ENCODE measurements around the gene PIEZO2.

PIEZO2 gene

DNA sequence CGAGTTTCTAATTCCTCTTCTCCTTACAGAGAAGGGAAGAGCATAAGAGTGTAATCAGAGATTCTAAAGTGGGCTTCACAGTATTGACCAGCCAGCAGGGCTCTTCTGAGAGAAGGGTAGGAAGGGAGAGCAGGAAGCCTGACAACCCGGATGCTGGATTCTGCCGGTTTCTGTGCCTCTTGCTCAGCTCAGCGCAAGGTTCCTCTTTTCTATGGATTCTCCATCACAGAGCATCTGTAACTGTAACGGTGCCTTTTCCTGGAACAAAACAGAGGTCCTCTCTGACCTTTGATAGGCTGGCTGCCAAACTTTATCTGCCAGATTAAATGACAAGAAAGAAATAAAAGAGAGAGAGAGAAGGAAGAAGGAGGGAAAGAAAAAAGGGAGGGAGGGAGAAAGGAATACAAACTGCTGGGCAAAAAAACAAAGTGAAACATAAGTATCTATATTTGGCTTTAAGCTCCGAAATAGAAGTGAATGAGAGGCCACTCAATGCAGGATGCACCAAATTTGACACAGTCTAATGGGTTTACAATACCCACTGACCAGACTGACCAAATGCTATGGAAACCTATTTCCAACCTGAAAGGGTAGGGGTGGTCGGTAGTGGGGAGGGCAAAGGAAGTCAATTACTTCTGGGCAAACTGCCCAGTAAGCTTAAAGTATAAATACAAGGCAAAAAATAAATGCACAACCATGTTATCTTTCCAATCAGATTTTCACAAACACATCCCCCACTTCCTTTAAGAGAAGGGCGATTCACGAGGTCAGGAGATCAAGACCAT is 59.2 kb downstream of the PIEZO2 start:
- no peak overlapping the region for H2AFZ ChIP-seq (ENCODE audit: low read length)
- no peak overlapping the region for H3K4me3 ChIP-seq (ENCODE audit: low read length, poor library complexity, severe bottlenecking)
- TF ChIP-seq CTCF (conservative IDR thresholded peaks at IDR 0.05; ENCODE audit: low read length) (no peak), EZH2phosphoT487 (IDR thresholded peaks at IDR 0.05; ENCODE audit: borderline replicate concordance) (no peak)
- no peaks in the 10 kb centered on the region for H3K27me3 ChIP-seq (ENCODE audit: insufficient read depth, low read length, poor library complexity, severe bottlenecking)
- H3K9me3 ChIP-seq (ENCODE audit: insufficient read depth, low read depth, low read length), result no peaks in the 10 kb centered on the region
- H3K9me2 ChIP-seq (replicated peaks; ENCODE audit: low read depth, low read length), result no peaks in the 10 kb centered on the region
- H3K9ac ChIP-seq (ENCODE audit: low read depth, low read length, poor library complexity, severe bottlenecking), result no peak overlapping the region
- H3K4me2 ChIP-seq (ENCODE audit: low read depth, low read length, poor library complexity, severe bottlenecking), result no peak overlapping the region
- no peaks in the 10 kb centered on the region for H3K4me1 ChIP-seq (ENCODE audit: insufficient read depth, low read length, poor library complexity, severe bottlenecking)
- H3F3A ChIP-seq (ENCODE audit: low read depth), result no peaks in the 10 kb centered on the region
- no peaks in the 10 kb centered on the region for H3K36me3 ChIP-seq (ENCODE audit: insufficient read depth, low read length)
- no peaks in the 10 kb centered on the region for H3K79me2 ChIP-seq (ENCODE audit: insufficient read depth, low read length)
- no peaks in the 10 kb centered on the region for H4K20me1 ChIP-seq (ENCODE audit: insufficient read depth, low read length, poor library complexity, severe bottlenecking)

- Histone ChIP-seq H3K4me3 (ENCODE audit: low read length, poor library complexity, severe bottlenecking) (no peak overlapping the region), H3K27me3 (ENCODE audit: insufficient read depth, low read length, poor library complexity, severe bottlenecking) (no peaks in the 10 kb centered on the region), H3K9ac (ENCODE audit: low read depth, low read length, poor library complexity, severe bottlenecking) (no peak overlapping the region), H3K9me2 (replicated peaks; ENCODE audit: low read depth, low read length) (no peaks in the 10 kb centered on the region), H3K4me2 (ENCODE audit: low read depth, low read length, poor library complexity, severe bottlenecking) (no peak overlapping the region), H3K36me3 (ENCODE audit: insufficient read depth, low read length) (no peaks in the 10 kb centered on the region), H3F3A (ENCODE audit: low read depth) (no peaks in the 10 kb centered on the region), H3K9me3 (ENCODE audit: insufficient read depth, low read depth, low read length) (no peaks in the 10 kb centered on the region), H3K4me1 (ENCODE audit: insufficient read depth, low read length, poor library complexity, severe bottlenecking) (no peaks in the 10 kb centered on the region), H2AFZ (ENCODE audit: low read length) (no peak overlapping the region), H4K20me1 (ENCODE audit: insufficient read depth, low read length, poor library complexity, severe bottlenecking) (no peaks in the 10 kb centered on the region), H3K79me2 (ENCODE audit: insufficient read depth, low read length) (no peaks in the 10 kb centered on the region)
- TF ChIP-seq CTCF (conservative IDR thresholded peaks at IDR 0.05; ENCODE audit: low read length) (no peak), EZH2phosphoT487 (IDR thresholded peaks at IDR 0.05; ENCODE audit: borderline replicate concordance) (no peak)
These were observed 68.3 kb downstream of the PIEZO2 start for GRCh38 chr18:11081009-11081532.

GRCh38 chr18:11078491-11078890 is 70.9 kb downstream of the PIEZO2 start:
- H3K9me3 ChIP-seq (ENCODE audit: insufficient read depth, low read depth, low read length), result no peaks in the 10 kb centered on the region
- no peak overlapping the region for H2AFZ ChIP-seq (ENCODE audit: low read length)
- no peaks in the 10 kb centered on the region for H3K79me2 ChIP-seq (ENCODE audit: insufficient read depth, low read length)
- no peaks in the 10 kb centered on the region for H3K27me3 ChIP-seq (ENCODE audit: insufficient read depth, low read length, poor library complexity, severe bottlenecking)
- TF ChIP-seq EZH2phosphoT487 (IDR thresholded peaks at IDR 0.05; ENCODE audit: borderline replicate concordance) (no peak), CTCF (conservative IDR thresholded peaks at IDR 0.05; ENCODE audit: low read length) (no peak)
- no peaks in the 10 kb centered on the region for H3K9me2 ChIP-seq (replicated peaks; ENCODE audit: low read depth, low read length)
- no peaks in the 10 kb centered on the region for H3K36me3 ChIP-seq (ENCODE audit: insufficient read depth, low read length)
- no peak overlapping the region for H3K4me3 ChIP-seq (ENCODE audit: low read length, poor library complexity, severe bottlenecking)
- H3K4me1 ChIP-seq (ENCODE audit: insufficient read depth, low read length, poor library complexity, severe bottlenecking), result no peaks in the 10 kb centered on the region
- no peak overlapping the region for H3K9ac ChIP-seq (ENCODE audit: low read depth, low read length, poor library complexity, severe bottlenecking)
- H3F3A ChIP-seq (ENCODE audit: low read depth), result no peaks in the 10 kb centered on the region
- H4K20me1 ChIP-seq (ENCODE audit: insufficient read depth, low read length, poor library complexity, severe bottlenecking), result no peaks in the 10 kb centered on the region
- H3K4me2 ChIP-seq (ENCODE audit: low read depth, low read length, poor library complexity, severe bottlenecking), result no peak overlapping the region
